GM19452 (cell line): ENCODE results near the gene COL24A1.

Source experiments
- ATAC-seq: cut with Tn5 transposase; IDR thresholded peaks from one replicate; pipeline ENCODE4 v1.9.1; 2021; ENCODE audit not compliant: unreplicated experiment

COL24A1 gene

DNA sequence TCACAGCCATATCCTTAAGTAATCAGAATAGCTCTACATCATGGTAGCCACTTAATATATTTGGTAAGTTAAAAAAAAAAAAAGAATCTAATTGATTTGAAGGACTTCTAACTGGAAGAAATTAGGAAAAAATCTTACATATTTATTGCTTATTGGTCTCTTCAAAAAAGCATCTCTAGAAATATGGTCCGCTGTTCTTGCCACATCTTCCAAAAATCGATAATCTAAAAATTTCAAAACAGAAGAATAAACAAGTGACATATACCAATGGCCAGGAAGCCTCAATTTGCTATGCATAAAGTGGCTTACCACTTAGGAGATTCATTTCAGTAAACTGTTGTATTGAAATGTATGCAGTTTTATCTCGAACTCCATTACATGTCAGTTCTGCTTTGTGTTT, 450.6 kb downstream of the COL24A1 start:
- ATAC-seq = no peak

DNA sequence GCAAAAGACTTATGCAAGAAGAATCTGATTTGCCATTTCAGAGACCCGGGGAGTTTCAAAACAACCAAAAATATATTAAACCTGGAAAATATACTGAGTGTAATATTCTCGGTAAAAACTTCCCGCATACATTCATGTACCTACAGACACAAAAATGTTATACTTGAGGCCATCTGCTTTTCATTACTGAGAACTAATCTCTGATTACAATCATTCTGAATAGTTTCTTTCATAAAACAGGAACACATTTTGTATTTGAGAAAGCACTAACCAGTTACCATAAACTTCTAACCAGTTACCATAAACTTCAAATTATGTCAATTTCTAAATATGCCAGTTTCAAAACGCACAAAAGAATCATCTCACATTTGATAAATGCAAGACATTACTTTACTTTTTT, 456.1 kb downstream of the COL24A1 start:
- no peak for ATAC-seq

DNA sequence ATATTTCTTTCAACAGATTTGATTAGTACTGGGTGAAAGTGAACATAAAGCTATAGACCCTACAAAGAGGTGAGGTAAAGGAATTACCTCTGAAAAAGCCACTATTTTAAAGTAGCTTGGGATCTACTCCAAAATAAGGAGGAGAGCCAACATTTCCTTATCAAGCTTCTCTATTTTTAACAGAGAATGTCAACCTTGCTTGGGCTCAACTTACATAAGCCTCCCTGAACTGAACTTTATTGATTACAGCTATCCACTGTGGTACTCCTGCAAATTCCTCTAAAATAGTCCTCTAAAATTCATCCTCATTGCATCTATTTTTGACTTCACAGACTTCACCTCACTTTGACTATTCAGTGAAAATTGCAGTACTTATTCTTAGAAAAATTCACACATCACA, 458.7 kb downstream of the COL24A1 start:
- no peak for ATAC-seq

DNA sequence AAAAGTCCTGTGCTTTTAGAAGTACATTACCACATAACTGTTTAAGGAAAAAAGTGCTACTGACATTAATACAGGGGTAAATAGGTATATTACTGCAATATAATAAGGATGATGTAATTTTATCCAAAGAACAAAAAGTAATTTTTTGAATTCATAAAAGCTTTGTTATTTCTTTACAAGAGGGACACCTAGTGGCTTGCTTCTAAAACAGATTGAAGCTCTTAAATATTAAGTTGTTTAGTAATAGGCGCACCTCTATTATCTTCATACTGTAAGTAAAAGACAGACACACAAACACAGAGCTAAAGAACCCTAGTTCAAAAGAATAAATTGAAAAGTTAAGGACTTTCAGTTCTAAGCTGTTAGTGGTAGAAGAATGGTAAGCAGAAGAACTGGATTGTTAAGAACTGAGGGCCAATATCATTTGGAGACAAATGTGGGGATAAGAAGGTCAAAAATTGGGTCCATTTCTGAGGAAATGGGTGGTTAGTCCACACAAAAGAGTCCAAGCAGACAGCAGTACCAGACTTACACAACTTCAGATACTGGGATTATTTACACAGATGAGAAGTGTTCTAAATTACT, 463.8 kb downstream of the COL24A1 start:
- no peak for ATAC-seq

DNA sequence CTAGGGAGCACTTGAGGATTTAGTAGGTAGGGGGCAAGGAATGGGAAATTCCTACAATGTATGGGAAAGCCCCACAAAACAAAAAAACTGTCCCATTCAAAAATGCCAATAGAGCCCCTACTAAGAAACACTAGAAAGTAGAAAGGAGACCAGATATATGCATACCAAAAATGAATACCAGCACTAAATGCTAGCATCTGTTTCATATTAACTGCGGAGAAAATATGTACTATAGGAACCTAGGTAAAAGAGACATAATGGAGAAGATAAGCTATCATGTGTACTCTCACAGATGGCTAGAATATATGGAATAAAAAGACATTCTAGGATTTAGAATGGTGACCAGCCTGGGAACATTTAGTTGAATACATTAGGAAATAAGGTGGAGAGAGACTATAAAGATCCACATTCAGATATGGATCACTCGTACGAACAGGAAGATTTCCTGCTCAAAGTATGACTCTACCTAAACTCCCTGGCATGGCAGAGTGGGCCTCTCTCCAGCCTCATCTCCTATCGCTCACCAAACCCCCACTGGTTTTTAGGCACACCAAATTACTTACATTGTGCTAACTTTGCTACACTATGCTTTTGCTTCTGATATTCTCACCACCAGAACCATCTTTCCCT, 466.7 kb downstream of the COL24A1 start:
- ATAC-seq = no peak

DNA sequence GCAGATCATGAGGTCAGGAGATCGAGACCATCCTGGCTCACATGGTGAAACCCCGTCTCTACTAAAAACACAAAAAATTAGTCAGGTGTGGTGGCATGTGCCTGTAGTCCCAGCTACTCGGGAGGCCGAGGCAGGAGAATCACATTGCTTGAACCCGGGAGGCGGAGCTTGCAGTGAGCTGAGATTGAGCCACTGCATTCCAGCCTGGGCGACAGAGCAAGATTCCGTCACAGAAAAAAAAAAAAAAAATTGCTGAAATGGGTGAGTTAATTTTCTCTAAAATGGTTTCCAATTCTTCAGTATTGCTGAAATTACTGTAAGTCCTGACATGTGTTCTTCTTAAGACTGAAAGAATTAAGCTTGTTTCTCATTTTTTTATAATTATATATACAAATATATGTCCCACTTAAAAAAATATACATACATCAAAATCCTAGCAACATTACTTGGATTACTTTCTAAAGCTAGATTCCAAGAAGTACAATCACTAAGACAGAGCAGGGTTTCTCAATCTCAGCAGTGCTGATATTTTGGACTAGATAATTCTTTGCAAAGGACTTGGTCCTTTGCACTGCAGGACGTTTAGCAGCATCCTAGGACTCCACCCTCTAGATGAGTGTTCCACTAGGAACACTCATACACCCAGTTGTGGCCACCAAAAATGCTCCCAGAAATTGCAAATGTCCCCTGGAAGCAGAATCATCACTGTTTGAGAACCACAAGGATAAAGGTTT, 473.1 kb downstream of the COL24A1 start:
- no peak for ATAC-seq

DNA sequence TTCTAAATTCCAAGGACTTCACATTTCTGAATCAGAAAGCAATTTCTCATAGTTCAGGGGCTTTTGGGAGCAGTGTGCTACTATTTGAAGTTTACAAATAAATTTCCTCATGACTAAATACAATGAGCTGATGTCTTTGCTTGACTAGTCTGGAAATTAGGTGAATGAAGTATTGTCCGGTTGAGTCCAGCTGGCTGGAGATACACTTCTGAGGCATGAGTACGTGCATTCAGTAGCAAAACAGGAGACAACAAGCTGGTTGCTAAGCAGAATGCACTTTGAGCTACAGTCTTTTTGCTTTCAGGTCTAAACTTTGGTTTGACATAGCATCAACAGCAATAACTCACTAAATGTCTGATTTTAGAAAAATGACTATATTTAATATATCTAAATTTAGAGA, 475.5 kb downstream of the COL24A1 start:
- ATAC-seq = no peak
